Osteocyte (in vitro differentiated cells): Measurements from ENCODE around the gene CERCAM. TPM values are rescaled to one million over a fixed set of nuclear protein-coding genes. Genes with fewer than 3 reads are reported as not detected.
"Not testable (repeated sequence)": the region's sequence is repeated elsewhere in the genome, so short reads cannot be mapped to it uniquely, and the experiment has no call there.

Source experiments
- DNase-seq: peaks from one replicate; pipeline ENCODE4 v3.0.0; 2021; ENCODE audit warnings: mixed read lengths; ENCODE audit not compliant: unreplicated experiment; ENCODE audit errors: extremely low spot score
- H3K27ac Mint-ChIP-seq: one replicate; pipeline ENCODE4 v1.8.0; 2021; ENCODE audit warnings: mild to moderate bottlenecking, mixed read lengths; ENCODE audit not compliant: unreplicated experiment
- H3K27me3 Mint-ChIP-seq: one replicate; pipeline ENCODE4 v1.8.0; 2021; ENCODE audit warnings: mixed read lengths; ENCODE audit not compliant: unreplicated experiment
- H3K36me3 Mint-ChIP-seq: one replicate; pipeline ENCODE4 v1.8.0; 2021; ENCODE audit warnings: mixed read lengths; ENCODE audit not compliant: unreplicated experiment
- H3K4me1 Mint-ChIP-seq: one replicate; pipeline ENCODE4 v1.8.0; 2021; ENCODE audit warnings: mixed read lengths; ENCODE audit not compliant: unreplicated experiment
- H3K4me3 Mint-ChIP-seq: one replicate; pipeline ENCODE4 v1.8.0; 2021; ENCODE audit warnings: mild to moderate bottlenecking, moderate library complexity, mixed read lengths; ENCODE audit not compliant: unreplicated experiment
- H3K9me3 Mint-ChIP-seq: one replicate; pipeline ENCODE4 v1.8.0; 2021; ENCODE audit warnings: mixed read lengths; ENCODE audit not compliant: unreplicated experiment
- total RNA-seq: library from RNA; stranded (reverse); gene quantifications from 2 replicates; pipeline ENCODE4 v1.2.1, GENCODE V29; 2021
- TF ChIP-seq, protein P1 (sequence below): fragments of 200-600 bp; sonication (generic); IDR thresholded peaks from 2 replicates; pipeline ENCODE4 v1.5.0; 2021; ENCODE audit warnings: antibody characterized with exemption, mild to moderate bottlenecking, moderate library complexity

Gene CERCAM
- total RNA-seq, 1 donor from 2014 or later, result 128 TPM

DNA sequence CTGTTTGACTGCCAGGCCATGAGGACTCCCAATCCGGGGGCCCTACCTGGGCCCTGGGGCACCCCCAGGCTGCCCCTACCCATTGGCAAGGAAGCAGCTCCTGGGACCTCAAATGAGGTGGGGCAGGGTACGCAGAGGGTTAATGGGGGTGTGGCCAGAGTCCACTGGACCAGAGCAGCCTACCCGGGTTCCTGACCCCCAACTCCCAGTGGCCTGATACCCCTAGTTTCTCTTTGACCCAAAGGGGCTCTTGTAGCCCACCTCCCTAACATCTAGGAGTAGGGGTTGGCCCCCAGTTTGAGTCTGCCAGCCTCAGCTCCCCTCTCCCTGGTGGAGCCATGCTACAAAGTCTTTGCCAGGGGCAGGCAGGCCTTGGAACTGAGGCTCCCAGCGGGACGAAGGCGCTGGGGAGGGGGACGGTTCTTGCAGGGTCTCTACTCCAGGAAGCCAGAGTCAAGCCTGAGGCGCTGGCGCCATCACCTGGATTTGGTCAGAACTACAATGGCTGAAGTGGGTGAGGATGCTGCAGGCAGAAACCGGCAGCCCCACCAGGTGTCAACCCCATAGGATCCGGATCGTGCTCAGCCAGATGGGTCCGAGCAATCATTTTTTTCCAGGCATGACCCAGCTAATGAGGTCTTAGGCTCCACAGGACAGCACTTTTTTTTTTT, 8.4 kb upstream of the CERCAM start:
- no peak overlapping the region for H3K4me3 Mint-ChIP-seq
- H3K36me3 Mint-ChIP-seq, result no peaks in the 10 kb centered on the region
- no peaks in the 10 kb centered on the region for H3K4me1 Mint-ChIP-seq
- H3K9me3 Mint-ChIP-seq, result no peaks in the 10 kb centered on the region
- TF ChIP-seq, protein P1, sequence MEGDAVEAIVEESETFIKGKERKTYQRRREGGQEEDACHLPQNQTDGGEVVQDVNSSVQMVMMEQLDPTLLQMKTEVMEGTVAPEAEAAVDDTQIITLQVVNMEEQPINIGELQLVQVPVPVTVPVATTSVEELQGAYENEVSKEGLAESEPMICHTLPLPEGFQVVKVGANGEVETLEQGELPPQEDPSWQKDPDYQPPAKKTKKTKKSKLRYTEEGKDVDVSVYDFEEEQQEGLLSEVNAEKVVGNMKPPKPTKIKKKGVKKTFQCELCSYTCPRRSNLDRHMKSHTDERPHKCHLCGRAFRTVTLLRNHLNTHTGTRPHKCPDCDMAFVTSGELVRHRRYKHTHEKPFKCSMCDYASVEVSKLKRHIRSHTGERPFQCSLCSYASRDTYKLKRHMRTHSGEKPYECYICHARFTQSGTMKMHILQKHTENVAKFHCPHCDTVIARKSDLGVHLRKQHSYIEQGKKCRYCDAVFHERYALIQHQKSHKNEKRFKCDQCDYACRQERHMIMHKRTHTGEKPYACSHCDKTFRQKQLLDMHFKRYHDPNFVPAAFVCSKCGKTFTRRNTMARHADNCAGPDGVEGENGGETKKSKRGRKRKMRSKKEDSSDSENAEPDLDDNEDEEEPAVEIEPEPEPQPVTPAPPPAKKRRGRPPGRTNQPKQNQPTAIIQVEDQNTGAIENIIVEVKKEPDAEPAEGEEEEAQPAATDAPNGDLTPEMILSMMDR, result peak; percentile 60
- peaks cover 40% of the 10 kb centered on the region for H3K27me3 Mint-ChIP-seq
- H3K27ac Mint-ChIP-seq, result no peak overlapping the region
- no peak for DNase-seq

DNA sequence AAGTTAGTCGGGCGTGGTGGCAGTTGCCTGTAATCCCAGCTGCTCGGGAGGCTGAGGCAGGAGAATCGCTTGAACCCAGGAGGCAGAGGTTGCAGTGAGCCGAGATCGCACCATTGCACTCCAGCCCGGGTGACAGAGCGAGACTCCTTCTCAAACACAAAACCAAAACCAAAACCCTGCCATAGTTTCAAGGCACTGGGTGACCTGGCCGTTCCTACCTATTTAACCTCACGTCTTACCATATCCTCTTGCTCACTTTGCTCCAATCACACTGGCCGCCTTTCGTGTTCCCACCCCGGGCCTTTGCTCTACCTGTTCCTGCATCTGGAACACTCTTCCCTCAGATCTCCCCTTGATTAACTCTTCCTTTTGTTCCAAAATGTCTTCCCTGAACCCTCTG, 6.9 kb upstream of the CERCAM start:
- H3K4me1 Mint-ChIP-seq, result not testable (repeated sequence)

GRCh38 chr9:128414461-128414860, 6.2 kb upstream of the CERCAM start:
- peaks cover 7% of the 10 kb centered on the region for H3K4me1 Mint-ChIP-seq
- DNase-seq, result no peak
- H3K27ac Mint-ChIP-seq, result no peak overlapping the region
- no peaks in the 10 kb centered on the region for H3K36me3 Mint-ChIP-seq
- peaks cover 38% of the 10 kb centered on the region for H3K27me3 Mint-ChIP-seq
- H3K4me3 Mint-ChIP-seq, result no peak overlapping the region
- no peaks in the 10 kb centered on the region for H3K9me3 Mint-ChIP-seq
- TF ChIP-seq, protein P1, result no peak

More for the DNA sequence above, 6.9 kb upstream of the CERCAM start:
- not testable (repeated sequence) for H3K27ac Mint-ChIP-seq, H3K9me3 Mint-ChIP-seq, H3K36me3 Mint-ChIP-seq, DNase-seq, H3K4me3 Mint-ChIP-seq
- peaks cover 40% of the 10 kb centered on the region for H3K27me3 Mint-ChIP-seq

GRCh38 chr9:128415281-128415680, 5.4 kb upstream of the CERCAM start:
- H3K36me3 Mint-ChIP-seq, result no peaks in the 10 kb centered on the region
- TF ChIP-seq, protein P1, result no peak
- DNase-seq, result no peak
- no peaks in the 10 kb centered on the region for H3K9me3 Mint-ChIP-seq
- H3K27me3 Mint-ChIP-seq, result peaks cover 38% of the 10 kb centered on the region
- peaks cover 14% of the 10 kb centered on the region for H3K4me1 Mint-ChIP-seq
- no peak overlapping the region for H3K4me3 Mint-ChIP-seq
- no peak overlapping the region for H3K27ac Mint-ChIP-seq

GRCh38 chr9:128416014-128416413, 4.6 kb upstream of the CERCAM start:
- DNase-seq, result no peak
- Mint-ChIP-seq H3K27me3 (peaks cover 38% of the 10 kb centered on the region), H3K4me1 (peaks cover 14% of the 10 kb centered on the region), H3K4me3 (no peak overlapping the region), H3K36me3 (no peaks in the 10 kb centered on the region), H3K27ac (no peak overlapping the region), H3K9me3 (no peaks in the 10 kb centered on the region)
- TF ChIP-seq, protein P1, result no peak
